HepG2 (cell line): ENCODE results near the gene ALB. TPM values are rescaled to one million over a fixed set of nuclear protein-coding genes. Genes with fewer than 3 reads are reported as not detected.

Experiments used
- ATAC-seq: fragments of 200-7000 bp; cut with Tn5 transposase; 3 replicates; pipeline ENCODE4 v1.9.1; 2020; ENCODE audit warnings: mild to moderate bottlenecking, moderate library complexity
- BruUV-seq: library from RNA; stranded (reverse); fragments of 400-500 nt; replicated peaks from 2 replicates; lab custom pipeline; 2021; lab: Mats Ljungman, UMichigan
- CTCF ChIA-PET: fragments of 300-600 bp; formaldehyde crosslinking; extraction: SDS; loops from one replicate; lab custom pipeline; 2021; ENCODE audit warnings: low total read pairs, inconsistent platforms, low intra/inter-chr PET ratio; lab: Yijun Ruan, JAX
- POLR2A ChIA-PET: fragments of 350-600 bp; sonication (Branson Sonifier 250); formaldehyde crosslinking; loops from one replicate; lab custom pipeline; 2020; ENCODE audit warnings: antibody characterized with exemption, inconsistent platforms; lab: Yijun Ruan, JAX
- DNase-seq: peaks from one replicate; pipeline ENCODE4 v3.0.0-alpha.2; 2015; ENCODE audit warnings: low spot score
- FAIRE-seq: peaks from 3 replicates; lab custom pipeline; 2011; peaks lifted over from hg19 to GRCh38; lab: Jason Lieb, UNC
- H2AFZ ChIP-seq: one replicate; pipeline ENCODE4 v1.6.1; 2011; ENCODE audit warnings: low read length, inconsistent platforms
- H3K27ac ChIP-seq: fragments of 300-600 bp; 3 replicates; pipeline ENCODE4 v1.8.0; 2011; ENCODE audit warnings: mixed run types, mild to moderate bottlenecking, mixed read lengths, low read length, inconsistent platforms; ENCODE audit not compliant: insufficient read depth; ENCODE audit errors: extremely low read length
- H3K27me3 ChIP-seq, 2 experiments: fragments of 200-600 bp in 1 of 2; 2 replicates in 1 of 2; 3 replicates in 1 of 2; pipeline versions ENCODE4 v1.6.0 to v1.8.0; 2011; ENCODE audit warnings: low read length in 2 of 2, mild to moderate bottlenecking in 2 of 2, moderate library complexity in 2 of 2, inconsistent platforms in 1 of 2; ENCODE audit not compliant: insufficient read depth in 2 of 2, control insufficient read depth in 1 of 2
- H3K36me3 ChIP-seq, 2 experiments: fragments of 200-600 bp in 1 of 2; replicated peaks in 1 of 2; 2 replicates in 1 of 2; 3 replicates in 1 of 2; pipeline versions ENCODE4 v1.5.1 to v1.8.0; 2011; ENCODE audit warnings: low read length in 2 of 2, inconsistent platforms in 1 of 2; ENCODE audit not compliant: insufficient read depth in 2 of 2, control insufficient read depth in 1 of 2
- H3K4me1 ChIP-seq: 2 replicates; pipeline ENCODE4 v1.5.1; 2012; ENCODE audit warnings: low read length, inconsistent platforms; ENCODE audit not compliant: insufficient read depth
- H3K4me2 ChIP-seq: 2 replicates; pipeline ENCODE4 v1.6.0; 2011; ENCODE audit warnings: low read depth, low read length, inconsistent platforms
- H3K4me3 ChIP-seq, 3 experiments: fragments of 200-600 bp in 1 of 3; sonication (generic), shearing (Covaris generic) in 1 of 3; replicated peaks in 1 of 3; 2 replicates each; pipeline ENCODE4 v1.5.1; 2011 to 2016; ENCODE audit warnings: low read length in 3 of 3, inconsistent platforms in 2 of 3, low read depth in 2 of 3, mild to moderate bottlenecking in 2 of 3, control low read depth in 1 of 3, mixed read lengths in 1 of 3; ENCODE audit not compliant: insufficient read depth in 1 of 3
- H3K79me2 ChIP-seq: one replicate; pipeline ENCODE4 v1.6.1; 2011; ENCODE audit warnings: low read length, inconsistent platforms; ENCODE audit not compliant: insufficient read depth
- H3K9ac ChIP-seq: 2 replicates; pipeline ENCODE4 v1.6.0; 2011; ENCODE audit warnings: mild to moderate bottlenecking, low read depth, low read length, inconsistent platforms; ENCODE audit not compliant: insufficient read depth
- H3K9me3 ChIP-seq: 2 replicates; pipeline ENCODE4 v1.5.1; 2012; ENCODE audit warnings: mild to moderate bottlenecking, low read length
- H4K20me1 ChIP-seq: 2 replicates; pipeline ENCODE4 v1.6.0; 2011; ENCODE audit warnings: inconsistent platforms, mild to moderate bottlenecking, low read length, moderate library complexity; ENCODE audit not compliant: insufficient read depth
- CREB1 ChIP-seq, 2 experiments: fragments of 450-650 bp in 1 of 2; IDR thresholded peaks; 2 replicates each; pipeline ENCODE4 v1.6.1; 2016 to 2017; ENCODE audit warnings: control low read depth in 1 of 2, mild to moderate bottlenecking in 1 of 2, missing compliant biosample characterization in 1 of 2, missing genetic modification characterization in 1 of 2
- HNF4G ChIP-seq, 2 experiments: sonication (generic) in 1 of 2; formaldehyde crosslinking in 1 of 2; IDR thresholded peaks; 2 replicates each; pipeline versions ENCODE4 v1.4.0 to v1.6.1; 2011 to 2020; ENCODE audit warnings: borderline replicate concordance in 2 of 2, low read depth in 2 of 2, mild to moderate bottlenecking in 2 of 2, low read length in 1 of 2, missing genetic modification reagents in 1 of 2, moderate library complexity in 1 of 2
- KAT7 ChIP-seq: IDR thresholded peaks from 2 replicates; pipeline ENCODE4 v1.6.1; 2018; ENCODE audit warnings: borderline replicate concordance, missing compliant biosample characterization
- KDM3A ChIP-seq: IDR thresholded peaks from 2 replicates; pipeline ENCODE4 v1.6.1; 2018; ENCODE audit warnings: low read depth, missing compliant biosample characterization
- MIER3 ChIP-seq: IDR thresholded peaks from 2 replicates; pipeline ENCODE4 v1.6.1; 2016; ENCODE audit warnings: missing compliant biosample characterization, borderline replicate concordance
- NR2F2 ChIP-seq: IDR thresholded peaks from 2 replicates; pipeline ENCODE4 v1.6.1; 2012; ENCODE audit warnings: low read depth, inconsistent platforms, borderline replicate concordance
- RARA ChIP-seq: IDR thresholded peaks from 2 replicates; pipeline ENCODE4 v1.6.1; 2016; ENCODE audit warnings: missing genetic modification reagents, missing compliant biosample characterization
- SCMH1 ChIP-seq: sonication (generic); formaldehyde crosslinking; IDR thresholded peaks from 2 replicates; pipeline ENCODE4 v1.9.0; 2021; ENCODE audit warnings: missing genetic modification reagents, mild to moderate bottlenecking, borderline replicate concordance
- TEAD3 ChIP-seq: optimal IDR thresholded peaks from 2 replicates; pipeline ENCODE3; 2016; ENCODE audit warnings: borderline replicate concordance
- ZNF124 ChIP-seq: sonication (generic); formaldehyde crosslinking; IDR thresholded peaks from 2 replicates; pipeline ENCODE4 v1.4.0; 2020; ENCODE audit warnings: missing genetic modification reagents
- ZNF251 ChIP-seq: sonication (generic); formaldehyde crosslinking; IDR thresholded peaks from 2 replicates; pipeline ENCODE4 v1.9.0; 2021; ENCODE audit warnings: mild to moderate bottlenecking, missing genetic modification reagents
- ZNF652 ChIP-seq: IDR thresholded peaks from 2 replicates; pipeline ENCODE4 v1.6.1; 2016; ENCODE audit warnings: low read depth, borderline replicate concordance
- ZNF7 ChIP-seq: IDR thresholded peaks from 2 replicates; pipeline ENCODE4 v1.6.1; 2016; ENCODE audit warnings: missing biosample characterization, missing genetic modification reagents
- ZNF749 ChIP-seq: sonication (generic); formaldehyde crosslinking; IDR thresholded peaks from 2 replicates; pipeline ENCODE4 v1.8.0; 2022; ENCODE audit warnings: mild to moderate bottlenecking, missing genetic modification reagents, moderate library complexity, borderline replicate concordance
- in situ Hi-C: cut with HindIII; loops from 2 replicates; pipeline ENCODE4 v1.10.0; 2017; ENCODE audit warnings: low pct_unique_long_range_greater_than_20kb; ENCODE audit not compliant: extremely low pct_ligation_motif_present
- intact Hi-C: fragments of 100-400 bp; cut with micrococcal nuclease; formaldehyde crosslinking; loops from one replicate; pipeline ENCODE4 v1.10.0; 2022; ENCODE audit not compliant: unreplicated experiment
- polyA plus RNA-seq, 8 experiments: library from polyadenylated mRNA; depleted of rRNA in 3 of 8; stranded (reverse) in 7 of 8; unstranded in 1 of 8; fragments of >200 nt; fragmentation: Illumina TruSeq in 4 of 8; extraction: Trizol in 4 of 8; gene quantifications; 2 replicates each; pipeline versions ENCODE4 v1.2.1 to v1.2.3, GENCODE V29; 2011 to 2016; ENCODE audit warnings: low read depth in 4 of 8, missing spikeins in 1 of 8, mixed read lengths in 1 of 8; ENCODE audit not compliant: insufficient read depth in 1 of 8
- total RNA-seq, 5 experiments: library from RNA; depleted of rRNA; stranded (reverse); fragments of >200 nt; fragmentation: Illumina TruSeq; extraction: Trizol; gene quantifications; 2 replicates each; pipeline ENCODE4 v1.2.3, GENCODE V29; 2016; ENCODE audit warnings: low read depth in 1 of 5
- TF ChIP-seq, protein P1 (sequence below): sonication (generic); formaldehyde crosslinking; IDR thresholded peaks from 2 replicates; pipeline ENCODE4 v1.4.0; 2020; ENCODE audit warnings: missing genetic modification reagents, mild to moderate bottlenecking, borderline replicate concordance
- TF ChIP-seq, protein P2 (sequence below): sonication (generic); formaldehyde crosslinking; IDR thresholded peaks from 2 replicates; pipeline ENCODE4 v1.4.0; 2020; ENCODE audit warnings: missing genetic modification reagents
- TF ChIP-seq, protein P3 (sequence below), 2 experiments: sonication (generic) in 1 of 2; formaldehyde crosslinking in 1 of 2; IDR thresholded peaks; 2 replicates each; pipeline versions ENCODE4 v1.4.0 to v1.6.1; 2016 to 2020; ENCODE audit warnings: borderline replicate concordance in 1 of 2, low read depth in 1 of 2, mild to moderate bottlenecking in 1 of 2, missing genetic modification reagents in 1 of 2

The ALB gene
- total and polyA plus RNA-seq, 2 of the 13 experiments (the other 11 are each of a cell fraction or from before 2014, with no cell fraction given), result 22,259 to 22,625 TPM

DNA sequence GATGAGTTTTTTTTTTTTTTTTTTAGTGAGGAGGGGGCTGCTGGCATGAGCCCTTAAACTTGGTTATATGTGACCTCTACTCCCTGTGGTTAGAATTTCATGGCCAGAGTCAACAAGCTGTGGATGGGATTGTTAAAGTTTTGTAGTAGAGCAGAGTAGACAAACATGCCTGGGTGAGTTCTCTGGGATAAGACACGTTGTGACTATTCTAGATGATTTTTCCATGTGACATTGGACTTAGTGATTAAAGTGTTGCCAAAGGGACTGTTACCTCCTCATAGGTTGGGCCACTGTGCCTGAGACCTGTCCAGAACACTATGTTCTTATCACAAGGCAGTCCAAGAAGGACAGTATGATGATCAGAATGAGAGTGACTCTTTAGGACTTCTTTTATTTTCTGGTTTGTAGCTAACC lies 28.8 kb upstream of the ALB start (continued):
- TF ChIP-seq HNF4G (IDR thresholded peaks at IDR 0.05; ENCODE audit: borderline replicate concordance, low read depth, low read length), result peak; percentile 81
- TF ChIP-seq HNF4G (CRISPR knock-in tag; IDR thresholded peaks at IDR 0.05; ENCODE audit: borderline replicate concordance, low read depth), result peak; percentile 70; the same call in 1 of the 2 replicates
- 0 out of 2 replicates have a peak, but pooled peaks have one; percentile 65 for TF ChIP-seq ZNF124
- TF ChIP-seq CREB1 (IDR thresholded peaks at IDR 0.05), result no peak
- TF ChIP-seq CREB1 (CRISPR knock-in tag; IDR thresholded peaks at IDR 0.05), result peak; percentile 79
- TF ChIP-seq, protein P1, sequence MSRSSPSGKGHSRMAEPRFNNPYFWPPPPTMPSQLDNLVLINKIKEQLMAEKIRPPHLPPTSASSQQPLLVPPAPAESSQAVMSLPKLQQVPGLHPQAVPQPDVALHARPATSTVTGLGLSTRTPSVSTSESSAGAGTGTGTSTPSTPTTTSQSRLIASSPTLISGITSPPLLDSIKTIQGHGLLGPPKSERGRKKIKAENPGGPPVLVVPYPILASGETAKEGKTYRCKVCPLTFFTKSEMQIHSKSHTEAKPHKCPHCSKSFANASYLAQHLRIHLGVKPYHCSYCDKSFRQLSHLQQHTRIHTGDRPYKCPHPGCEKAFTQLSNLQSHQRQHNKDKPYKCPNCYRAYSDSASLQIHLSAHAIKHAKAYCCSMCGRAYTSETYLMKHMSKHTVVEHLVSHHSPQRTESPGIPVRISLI (CRISPR knock-in tag), result peak; percentile 95
- TF ChIP-seq MIER3, result peak; percentile 53; the same call in 1 of the 2 replicates
- TF ChIP-seq, protein P2, sequence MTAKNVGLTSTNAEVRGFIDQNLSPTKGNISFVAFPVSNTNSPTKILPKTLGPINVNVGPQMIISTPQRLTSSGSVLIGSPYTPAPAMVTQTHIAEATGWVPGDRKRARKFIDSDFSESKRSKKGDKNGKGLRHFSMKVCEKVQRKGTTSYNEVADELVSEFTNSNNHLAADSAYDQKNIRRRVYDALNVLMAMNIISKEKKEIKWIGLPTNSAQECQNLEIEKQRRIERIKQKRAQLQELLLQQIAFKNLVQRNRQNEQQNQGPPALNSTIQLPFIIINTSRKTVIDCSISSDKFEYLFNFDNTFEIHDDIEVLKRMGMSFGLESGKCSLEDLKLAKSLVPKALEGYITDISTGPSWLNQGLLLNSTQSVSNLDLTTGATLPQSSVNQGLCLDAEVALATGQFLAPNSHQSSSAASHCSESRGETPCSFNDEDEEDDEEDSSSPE (CRISPR knock-in tag), result peak; percentile 69

DNA sequence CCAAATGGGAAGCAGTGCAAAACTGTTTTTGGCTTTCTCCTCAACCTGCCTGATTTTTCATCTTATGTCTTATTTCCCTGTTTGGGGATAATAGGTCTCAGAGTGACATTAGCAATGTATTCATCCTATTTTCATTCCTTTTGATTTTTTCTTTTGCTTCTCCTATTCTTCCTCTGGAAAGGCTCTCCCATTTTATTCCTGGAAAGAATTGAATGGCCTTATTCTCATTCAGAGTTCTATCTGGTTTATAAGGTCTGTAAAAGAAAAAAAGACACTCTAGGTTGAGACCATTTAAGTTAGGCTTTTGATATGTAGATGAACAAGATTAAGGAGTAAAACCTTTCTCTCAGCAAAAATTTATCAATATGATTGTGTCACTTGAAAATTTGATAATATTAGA lies 27.8 kb upstream of the ALB start:
- no peak for DNase-seq
- Histone ChIP-seq H3K9ac (peak overlapping the region; percentile 16; the same call in 1 of the 2 replicates), H3K27ac (peak overlapping the region; percentile 62), H3K4me1 (peaks cover 80% of the 10 kb centered on the region), H3K9me3 (no peaks in the 10 kb centered on the region), H4K20me1 (no peaks in the 10 kb centered on the region), H3K79me2 (peaks cover 8% of the 10 kb centered on the region), H2AFZ (no peak overlapping the region), H3K36me3 (no peaks in the 10 kb centered on the region), H3K4me2 (peak overlapping the region; percentile 33), H3K4me3 (no peak overlapping the region), H3K27me3 (no peaks in the 10 kb centered on the region)
- ATAC-seq, result no peak
- intact Hi-C loops (no loop called here), in situ Hi-C loops (no loop called here)
- ChIA-PET CTCF (no interaction called here), POLR2A (interaction anchor here (1.3 kb wide), 1 partner anchor 56 kb away, joined by 3 read pairs; no protein-coding TSS in a partner anchor)
- no peak for FAIRE-seq
- BruUV-seq, result no TSS peak
- no peak for TF ChIP-seq KAT7 (CRISPR knock-in tag)
- no peak for TF ChIP-seq ZNF7 (CRISPR knock-in tag)
- no peak for TF ChIP-seq NR2F2
- TF ChIP-seq, protein P3, sequence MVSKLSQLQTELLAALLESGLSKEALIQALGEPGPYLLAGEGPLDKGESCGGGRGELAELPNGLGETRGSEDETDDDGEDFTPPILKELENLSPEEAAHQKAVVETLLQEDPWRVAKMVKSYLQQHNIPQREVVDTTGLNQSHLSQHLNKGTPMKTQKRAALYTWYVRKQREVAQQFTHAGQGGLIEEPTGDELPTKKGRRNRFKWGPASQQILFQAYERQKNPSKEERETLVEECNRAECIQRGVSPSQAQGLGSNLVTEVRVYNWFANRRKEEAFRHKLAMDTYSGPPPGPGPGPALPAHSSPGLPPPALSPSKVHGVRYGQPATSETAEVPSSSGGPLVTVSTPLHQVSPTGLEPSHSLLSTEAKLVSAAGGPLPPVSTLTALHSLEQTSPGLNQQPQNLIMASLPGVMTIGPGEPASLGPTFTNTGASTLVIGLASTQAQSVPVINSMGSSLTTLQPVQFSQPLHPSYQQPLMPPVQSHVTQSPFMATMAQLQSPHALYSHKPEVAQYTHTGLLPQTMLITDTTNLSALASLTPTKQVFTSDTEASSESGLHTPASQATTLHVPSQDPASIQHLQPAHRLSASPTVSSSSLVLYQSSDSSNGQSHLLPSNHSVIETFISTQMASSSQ (IDR thresholded peaks at IDR 0.05; ENCODE audit: low read depth), result no peak
- TF ChIP-seq, protein P3 (CRISPR knock-in tag; IDR thresholded peaks at IDR 0.05; ENCODE audit: borderline replicate concordance), result no peak
- TF ChIP-seq TEAD3 (CRISPR knock-in tag), result no peak
- no peak for TF ChIP-seq RARA (CRISPR knock-in tag)
- TF ChIP-seq ZNF251 (CRISPR knock-in tag), result no peak
- no peak for TF ChIP-seq KDM3A (CRISPR knock-in tag)
- no peak for TF ChIP-seq ZNF652 (CRISPR knock-in tag)
- no peak for TF ChIP-seq SCMH1
- no peak for TF ChIP-seq ZNF749 (CRISPR knock-in tag)
